ENCODE data around the gene NCK2. TPM values are rescaled to one million over a fixed set of nuclear protein-coding genes. Genes with fewer than 3 reads are reported as not detected.

The NCK2 gene
- total RNA-seq, 1 experiment from 2014 or later = 49.2 TPM

DNA sequence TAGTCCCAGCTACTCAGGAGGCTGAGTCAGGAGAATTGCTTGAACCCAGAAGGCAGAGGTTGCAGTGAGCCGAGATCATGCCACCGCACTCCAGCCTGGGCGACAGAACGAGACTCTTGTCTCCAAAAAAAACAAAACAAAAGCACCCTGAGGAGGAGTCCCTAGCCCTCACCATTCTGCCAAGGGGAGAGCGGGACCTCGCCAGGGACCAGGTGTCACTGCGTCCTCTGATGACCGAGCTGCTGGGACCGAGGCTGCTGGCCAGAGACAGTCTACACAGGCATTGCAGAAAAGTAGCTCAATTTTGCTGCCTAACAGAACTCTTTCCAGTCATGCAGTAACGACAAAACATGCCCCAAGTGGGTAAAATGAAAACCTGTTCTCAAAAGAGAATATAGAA lies 18.4 kb downstream of the NCK2 start:
- no peak overlapping the region for H4K5ac ChIP-seq (ENCODE audit: insufficient read length, low read depth, low read length)
- H4K20me1 ChIP-seq (ENCODE audit: control insufficient read depth, insufficient read depth, insufficient read length) = peaks cover 2% of the 10 kb centered on the region
- peaks cover 8% of the 10 kb centered on the region; the same call in 1 of the 2 replicates for H3K4me1 ChIP-seq (ENCODE audit: insufficient read depth, low read length)
- TF ChIP-seq, protein P1, sequence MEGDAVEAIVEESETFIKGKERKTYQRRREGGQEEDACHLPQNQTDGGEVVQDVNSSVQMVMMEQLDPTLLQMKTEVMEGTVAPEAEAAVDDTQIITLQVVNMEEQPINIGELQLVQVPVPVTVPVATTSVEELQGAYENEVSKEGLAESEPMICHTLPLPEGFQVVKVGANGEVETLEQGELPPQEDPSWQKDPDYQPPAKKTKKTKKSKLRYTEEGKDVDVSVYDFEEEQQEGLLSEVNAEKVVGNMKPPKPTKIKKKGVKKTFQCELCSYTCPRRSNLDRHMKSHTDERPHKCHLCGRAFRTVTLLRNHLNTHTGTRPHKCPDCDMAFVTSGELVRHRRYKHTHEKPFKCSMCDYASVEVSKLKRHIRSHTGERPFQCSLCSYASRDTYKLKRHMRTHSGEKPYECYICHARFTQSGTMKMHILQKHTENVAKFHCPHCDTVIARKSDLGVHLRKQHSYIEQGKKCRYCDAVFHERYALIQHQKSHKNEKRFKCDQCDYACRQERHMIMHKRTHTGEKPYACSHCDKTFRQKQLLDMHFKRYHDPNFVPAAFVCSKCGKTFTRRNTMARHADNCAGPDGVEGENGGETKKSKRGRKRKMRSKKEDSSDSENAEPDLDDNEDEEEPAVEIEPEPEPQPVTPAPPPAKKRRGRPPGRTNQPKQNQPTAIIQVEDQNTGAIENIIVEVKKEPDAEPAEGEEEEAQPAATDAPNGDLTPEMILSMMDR (conservative IDR thresholded peaks at IDR 0.05) = no peak
- no peak overlapping the region for H4K8ac ChIP-seq (replicated peaks; ENCODE audit: insufficient read length, low read depth, low read length)
- H2BK12ac ChIP-seq (ENCODE audit: insufficient read length, low read depth, low read length) = no peak overlapping the region
- Mint-ChIP-seq H3K27ac (0 out of 7 replicates have a peak overlapping the region, but pooled peaks of 1 of the 3 experiments have one; percentile 44), H3K9me3 (no peaks in the 10 kb centered on the region), H3K4me1 (peaks cover 46 to 56% of the 10 kb centered on the region in 2 experiments), H3K36me3 (ENCODE audit: insufficient read depth in 1 of 3, low read depth in 3 of 3) (peaks cover 0 to 7% (median 0%) of the 10 kb centered on the region in 3 experiments; a peak in 2 of 7 replicates), H3K4me3 (no peak overlapping the region), H3K27me3 (ENCODE audit: low read depth) (no peaks in the 10 kb centered on the region)
- no peak overlapping the region for H2BK15ac ChIP-seq (ENCODE audit: low read depth, low read length)
- peaks cover 18% of the 10 kb centered on the region; the same call in 1 of the 2 replicates for H3K79me2 ChIP-seq (ENCODE audit: insufficient read depth, low read length)
- no peak overlapping the region for H3K14ac ChIP-seq (ENCODE audit: insufficient read depth, low read length)
- H3K9ac ChIP-seq (ENCODE audit: extremely low read depth, insufficient read length, low read length) = no peak overlapping the region
- H3K56ac ChIP-seq (ENCODE audit: insufficient read length, low read depth, low read length) = no peak overlapping the region
- no peak overlapping the region for H3T11ph ChIP-seq (ENCODE audit: low read length)
- H3K79me1 ChIP-seq (ENCODE audit: insufficient read depth, low read depth, low read length, poor library complexity, severe bottlenecking) = peaks cover 9% of the 10 kb centered on the region
- WGBS (ENCODE audit: extremely low coverage, insufficient read length, low lambda C conversion rate) = no CpG with 5 or more reads among the region's 10 CpGs
- H2AK5ac ChIP-seq (ENCODE audit: insufficient read length, low read length) = no peak overlapping the region
- no peak overlapping the region for H2AFZ ChIP-seq (ENCODE audit: low read length)
- H3K23me2 ChIP-seq (ENCODE audit: insufficient read length, low read depth, low read length, poor library complexity, severe bottlenecking) = no peaks in the 10 kb centered on the region
- H3K9me3 ChIP-seq (ENCODE audit: control insufficient read depth, low read depth, low read length) = no peaks in the 10 kb centered on the region
- H3K27me3 ChIP-seq (ENCODE audit: insufficient read depth, low read length) = no peaks in the 10 kb centered on the region
- no peak for DNase-seq
- no peak overlapping the region for H3K4ac ChIP-seq (ENCODE audit: low read depth, low read length)
- no peak overlapping the region for H3K27ac ChIP-seq (ENCODE audit: insufficient read length, low read depth, low read length)
- H2BK5ac ChIP-seq (ENCODE audit: insufficient read length, low read length) = no peak overlapping the region
- no peak overlapping the region for H3K4me2 ChIP-seq (ENCODE audit: insufficient read depth, insufficient read length, low read length)
- H2BK20ac ChIP-seq (ENCODE audit: low read depth, low read length, poor library complexity, severe bottlenecking) = no peak overlapping the region
- H2BK120ac ChIP-seq (ENCODE audit: low read depth, low read length, poor library complexity, severe bottlenecking) = no peak overlapping the region
- H4K91ac ChIP-seq (ENCODE audit: insufficient read length, low read depth, low read length) = no peak overlapping the region
- H3K18ac ChIP-seq (ENCODE audit: insufficient read length, low read depth, low read length) = no peak overlapping the region
- no peak overlapping the region for H3K23ac ChIP-seq (ENCODE audit: insufficient read length, low read depth, low read length)
